NK-92 (cell line): Measurements from ENCODE around the gene ANXA9.
A peak's percentile ranks its signal among the peaks of the same experiment; 100 is the strongest.

Source experiments
- DNase-seq: peaks from one replicate; lab custom pipeline; 2025; ENCODE audit not compliant: unreplicated experiment; lab: John Stamatoyannopoulos, UW

Gene ANXA9

DNA sequence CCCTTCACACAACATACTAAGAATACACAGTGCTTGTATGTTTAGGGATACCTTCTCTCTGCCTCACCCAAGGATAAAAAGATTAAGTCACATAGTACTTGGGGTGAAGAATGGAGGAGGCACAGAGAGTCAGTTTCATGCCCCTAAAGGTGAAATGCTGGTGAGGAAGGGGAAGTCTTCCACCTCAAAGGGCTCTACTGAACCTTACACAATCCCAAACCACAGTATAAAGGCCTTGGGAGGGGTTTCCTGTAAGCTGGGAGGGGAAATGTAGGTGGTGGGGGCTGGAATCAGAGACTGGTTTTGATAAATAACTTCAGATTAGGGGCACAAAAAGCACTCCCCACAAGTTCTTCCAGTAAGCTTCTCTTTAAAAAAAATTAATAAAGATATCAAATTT lies 21.1 kb downstream of the ANXA9 start:
- DNase-seq = no peak

DNA sequence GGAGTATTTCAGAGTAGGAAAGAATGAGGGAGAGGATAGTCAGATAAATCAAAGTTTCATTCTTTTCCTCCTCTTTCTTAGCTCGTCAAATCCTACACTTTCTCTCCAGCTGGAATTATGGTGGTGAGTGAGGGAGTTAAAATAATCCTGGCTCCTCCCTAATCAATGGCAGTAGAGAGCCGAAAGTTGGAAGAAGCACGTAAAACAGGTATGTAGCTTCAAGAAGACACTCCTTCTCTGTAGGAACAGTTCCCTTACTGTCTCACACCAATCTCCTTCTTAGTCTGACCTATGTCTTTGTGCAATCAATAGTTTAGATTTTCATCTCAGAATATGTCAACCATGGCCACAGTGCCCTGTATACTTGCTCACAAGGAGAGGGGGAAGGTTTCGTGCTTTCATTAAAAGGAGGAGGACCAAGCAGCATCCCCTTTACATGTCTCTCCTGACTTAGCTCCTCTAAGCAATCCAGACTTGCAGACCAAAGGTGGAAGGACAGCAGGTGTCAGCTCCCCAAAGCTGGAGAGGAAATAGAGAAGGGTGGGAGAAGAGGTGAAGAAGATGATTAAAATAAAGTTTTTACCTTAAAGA lies 23.7 kb downstream of the ANXA9 start:
- no peak for DNase-seq

DNA sequence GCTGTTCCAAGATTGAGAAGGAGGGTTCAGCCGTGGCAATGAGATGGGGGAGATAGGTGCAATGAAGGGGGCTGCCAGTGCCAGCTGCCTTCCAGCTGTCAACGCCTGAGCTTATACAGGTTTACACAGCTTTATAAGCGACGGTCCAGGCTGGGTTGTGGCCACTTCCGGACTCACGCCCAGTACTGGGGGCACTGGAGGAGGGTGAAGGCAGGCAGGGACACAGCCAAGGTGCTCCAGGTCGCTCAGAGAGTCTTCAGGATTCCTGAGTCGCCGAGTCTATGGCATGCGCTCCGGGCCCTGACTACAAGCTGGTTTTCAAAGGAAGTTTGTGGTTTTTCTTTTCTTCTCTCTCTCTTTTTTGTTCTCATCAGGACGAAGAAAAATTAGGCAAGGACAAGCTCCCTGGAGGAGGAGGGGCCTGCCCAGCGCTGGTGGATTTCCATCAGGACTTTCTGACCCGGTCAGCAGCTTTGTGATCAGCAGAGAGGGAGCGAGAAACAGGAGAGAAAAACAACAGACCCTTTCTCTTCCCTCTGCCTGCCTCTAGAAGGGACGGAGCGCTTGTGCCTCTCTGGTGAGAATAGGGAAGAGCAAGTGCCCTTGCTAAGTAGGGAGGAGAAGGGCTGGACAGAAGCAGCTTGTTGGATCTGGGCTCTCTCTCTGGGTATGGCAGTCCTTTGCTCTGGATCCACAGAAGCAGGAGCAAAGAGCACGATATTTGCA lies 24.4 kb downstream of the ANXA9 start, which contains the start of gene MINDY1:
MINDY1 (minus strand) TSS at position 576 of the 726 bp plus-strand sequence. CDS start 4,285 bp downstream, outside the sequence.
- DNase-seq = no peak

DNA sequence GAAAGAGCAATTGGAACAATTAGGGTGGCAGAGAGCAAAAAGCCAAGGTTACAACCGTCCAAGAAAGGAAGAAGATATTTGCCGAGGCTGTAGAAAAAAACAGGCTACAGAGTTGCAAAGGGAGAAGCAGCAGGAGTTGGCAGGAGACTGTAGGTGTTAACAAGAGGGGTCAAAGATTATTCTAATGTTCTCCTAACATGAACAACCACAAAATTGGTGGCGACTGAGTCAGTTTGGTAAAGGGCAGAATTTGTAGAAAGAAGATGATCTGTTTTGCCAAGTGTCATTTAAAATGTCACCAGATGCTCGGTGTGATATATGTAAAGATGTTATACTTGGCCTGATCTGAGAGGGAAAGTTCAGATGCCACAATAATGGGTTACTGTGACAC lies 25.8 kb downstream of the ANXA9 start:
- DNase-seq = no peak

DNA sequence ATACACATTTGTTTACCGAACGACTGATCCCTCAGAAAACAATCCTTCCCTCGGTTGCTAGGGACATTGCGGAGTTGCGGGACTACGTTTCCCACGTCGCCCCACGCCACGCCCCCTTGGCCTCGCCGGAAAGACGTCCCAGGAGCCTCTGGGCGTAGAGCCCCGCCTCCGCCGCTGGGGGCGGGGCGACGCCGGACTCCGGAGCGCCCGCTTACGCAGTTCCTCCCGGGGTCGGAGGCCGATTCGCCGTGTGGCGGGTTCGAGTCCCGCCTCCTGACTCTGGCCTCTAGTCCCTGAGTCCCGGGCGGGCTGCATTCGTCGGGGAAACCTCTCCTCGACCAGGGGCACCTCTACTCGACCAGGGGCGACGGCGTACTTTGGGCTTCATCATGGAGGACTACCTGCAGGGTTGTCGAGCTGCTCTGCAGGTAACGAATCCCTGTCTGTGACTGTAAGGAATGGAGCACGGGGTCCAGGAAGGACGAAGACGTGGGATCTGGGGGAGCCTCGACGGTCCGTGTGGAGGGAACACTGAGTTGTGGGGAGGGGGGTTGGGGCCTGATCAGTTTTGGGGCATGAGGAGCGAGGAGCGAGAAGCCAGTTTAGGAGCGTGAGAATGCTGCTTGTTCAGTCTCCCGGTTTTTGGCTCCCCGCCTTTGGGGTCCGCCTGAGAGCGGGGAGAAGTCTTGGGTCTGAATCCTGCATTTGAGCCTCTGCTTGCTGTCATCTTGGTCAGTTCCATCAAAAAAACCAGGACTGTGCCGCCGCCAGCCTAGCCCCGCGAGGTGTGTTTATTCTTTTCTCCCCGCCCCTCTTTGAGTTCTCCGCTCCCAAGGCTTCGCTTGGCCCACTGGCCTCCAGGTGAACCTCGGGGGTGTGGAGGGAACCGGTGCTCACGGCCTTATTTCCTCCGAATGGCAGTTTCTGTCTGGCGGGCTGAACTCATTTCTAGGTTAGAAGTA lies 26.4 kb downstream of the ANXA9 start, which contains the start of gene PRUNE1:
PRUNE1 (plus strand) TSS at position 206 of the 962 bp plus-strand sequence; CDS start at position 390, 184 bp downstream.
- peak; percentile 47 for DNase-seq

DNA sequence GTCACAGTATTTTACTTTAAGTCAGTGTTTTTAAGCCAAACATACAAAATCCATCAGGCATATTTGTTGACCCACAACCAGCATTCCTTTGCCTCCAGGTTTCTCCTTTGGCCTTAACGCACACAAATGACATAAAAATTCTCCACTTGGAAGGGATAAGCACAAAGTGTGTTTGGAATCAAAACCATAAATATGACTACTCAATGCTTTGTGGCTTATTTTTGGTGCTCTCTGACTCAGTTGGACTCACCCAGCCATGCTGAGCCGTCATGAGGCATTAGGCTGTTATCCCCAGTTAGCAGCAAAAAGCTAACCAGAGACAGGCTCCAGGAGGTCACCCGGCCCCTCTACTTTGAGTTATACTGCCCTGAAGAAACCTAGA lies 27.1 kb downstream of the ANXA9 start:
- no peak for DNase-seq

DNA sequence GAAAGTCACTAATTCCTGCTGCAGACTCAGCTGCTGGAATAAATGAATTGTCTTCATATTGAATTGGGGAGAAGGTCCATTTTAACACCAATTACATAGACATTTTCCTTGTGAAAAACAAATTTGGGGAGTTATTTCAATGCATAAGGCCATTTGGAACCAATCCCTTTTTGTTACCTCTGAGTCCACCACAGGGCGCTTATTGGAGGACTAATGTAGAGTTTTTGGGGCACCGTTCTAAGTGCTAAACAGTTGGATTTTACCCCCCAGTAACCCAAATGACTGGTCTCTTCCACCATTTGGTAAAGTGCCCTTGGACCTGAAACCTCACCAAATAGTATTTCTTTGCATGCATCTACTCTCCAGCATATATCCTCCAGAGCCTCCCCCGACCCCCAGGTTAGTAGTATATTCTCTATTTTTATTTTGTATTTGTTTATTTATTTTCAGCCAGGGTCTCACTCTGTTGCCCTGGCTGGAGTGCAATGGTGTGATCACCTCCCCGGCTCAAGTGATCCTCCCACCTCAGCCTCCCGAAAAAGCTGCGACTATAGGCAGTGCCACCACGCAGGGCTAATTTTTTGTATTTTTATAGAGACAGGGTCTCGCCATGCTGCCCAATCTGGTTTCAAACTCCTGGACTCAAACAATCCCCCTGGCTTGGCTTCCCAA lies 27.7 kb downstream of the ANXA9 start:
- DNase-seq = no peak

DNA sequence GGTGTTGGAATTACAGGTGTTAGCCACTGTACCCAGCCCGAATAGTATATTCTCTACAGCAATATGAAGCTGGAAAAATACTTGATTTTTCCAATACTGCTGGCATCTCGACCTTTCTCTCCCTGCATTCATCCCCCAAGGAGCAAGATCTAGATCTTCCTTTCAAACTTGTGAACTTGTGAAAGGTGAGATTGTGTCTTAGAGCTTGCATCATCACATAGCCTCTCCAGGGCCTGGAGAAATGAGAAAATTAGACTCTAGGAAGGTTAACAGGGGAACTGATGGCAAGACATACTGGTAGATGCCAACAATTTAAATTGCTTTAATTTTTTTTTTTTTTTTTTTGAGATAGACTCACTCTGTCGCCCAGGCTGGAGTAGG lies 28.2 kb downstream of the ANXA9 start:
- no peak for DNase-seq

DNA sequence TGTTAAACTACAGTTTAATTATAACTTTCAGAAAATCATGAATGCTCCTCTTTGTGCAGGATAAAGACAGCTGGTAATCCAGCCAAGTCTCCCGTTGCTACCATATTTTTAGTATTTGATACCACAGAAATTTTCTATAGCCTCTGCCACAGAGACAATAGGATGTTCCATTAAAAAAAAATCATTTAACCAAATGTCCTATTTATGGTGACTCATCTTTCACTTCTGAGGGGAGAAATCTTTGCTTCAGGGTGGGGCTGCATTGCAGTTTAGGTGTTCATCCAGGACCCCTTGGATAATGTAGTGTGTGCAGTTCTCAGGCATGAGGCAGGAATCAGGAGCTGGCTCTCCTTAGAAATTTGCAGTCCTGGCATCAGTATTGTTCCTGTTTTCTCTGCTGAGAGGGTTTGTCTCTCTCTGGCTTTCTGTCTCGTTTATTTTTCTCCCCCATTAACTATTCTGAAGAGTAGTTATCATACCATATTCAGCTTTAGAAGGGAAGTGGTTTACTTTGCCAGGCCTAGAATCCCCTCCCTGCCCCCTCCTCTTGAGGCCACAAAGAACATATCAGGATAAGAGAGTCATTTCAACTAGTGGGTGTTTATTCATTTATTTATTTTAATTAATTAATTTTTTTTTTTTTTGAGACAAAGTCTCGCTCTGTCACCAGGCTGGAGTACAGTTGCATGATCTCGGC lies 29.2 kb downstream of the ANXA9 start:
- DNase-seq = no peak

DNA sequence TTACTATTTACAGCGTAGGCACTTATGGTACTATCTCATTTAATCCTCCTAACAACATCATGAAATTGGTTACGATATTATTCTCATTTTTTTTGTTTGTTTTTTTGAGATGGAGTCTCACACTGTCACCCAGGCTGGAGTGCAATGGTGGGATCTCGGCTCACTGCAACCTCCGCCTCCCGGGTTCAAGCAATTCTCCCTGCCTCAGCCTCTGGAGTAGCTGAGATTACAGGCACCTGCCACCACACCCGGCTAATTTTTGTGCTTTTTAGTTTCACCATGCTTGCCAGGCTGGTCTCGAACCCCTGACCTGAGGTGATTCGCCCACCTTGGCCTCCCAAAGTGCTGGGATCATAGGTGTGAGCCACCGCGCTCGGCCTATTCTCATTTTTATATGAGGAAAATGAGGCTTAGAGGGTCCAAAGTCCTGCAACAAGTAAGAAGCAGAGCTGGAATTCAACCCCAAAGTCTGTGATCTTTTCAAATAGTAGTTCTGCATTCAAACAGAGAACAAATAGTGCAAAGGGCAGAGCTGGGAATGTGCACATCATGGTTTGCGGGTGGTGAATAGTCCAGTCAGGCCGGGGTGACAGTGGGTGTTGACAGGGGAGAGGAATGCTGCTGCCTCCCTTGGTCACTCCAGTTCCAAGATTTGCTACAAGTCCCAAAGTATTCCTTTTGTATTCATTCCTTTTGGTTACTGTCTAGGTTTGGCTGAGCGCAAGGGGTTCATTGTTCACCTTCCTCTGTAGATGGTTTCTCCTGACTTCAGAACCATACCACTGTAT lies 30.8 kb downstream of the ANXA9 start:
- no peak for DNase-seq

DNA sequence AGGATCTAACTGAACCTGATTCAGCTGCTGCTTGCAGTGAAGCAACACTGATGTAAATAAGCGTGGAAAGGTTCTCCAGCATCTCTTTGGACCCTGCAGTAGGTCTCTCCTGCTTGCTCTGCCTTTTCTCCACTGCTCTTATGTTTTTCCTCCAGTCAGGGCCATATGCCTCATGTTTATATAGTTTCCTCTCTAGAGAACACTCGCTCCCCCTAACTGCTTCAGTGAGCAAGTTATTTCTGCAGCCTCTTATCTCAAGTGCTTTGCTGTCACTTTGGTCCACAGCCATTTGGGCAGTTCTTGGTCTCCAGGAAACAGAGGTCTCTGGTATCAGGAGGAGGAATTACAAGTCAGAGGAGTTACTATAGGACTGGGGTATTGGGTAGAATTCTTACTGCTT lies 31.4 kb downstream of the ANXA9 start:
- DNase-seq = no peak

DNA sequence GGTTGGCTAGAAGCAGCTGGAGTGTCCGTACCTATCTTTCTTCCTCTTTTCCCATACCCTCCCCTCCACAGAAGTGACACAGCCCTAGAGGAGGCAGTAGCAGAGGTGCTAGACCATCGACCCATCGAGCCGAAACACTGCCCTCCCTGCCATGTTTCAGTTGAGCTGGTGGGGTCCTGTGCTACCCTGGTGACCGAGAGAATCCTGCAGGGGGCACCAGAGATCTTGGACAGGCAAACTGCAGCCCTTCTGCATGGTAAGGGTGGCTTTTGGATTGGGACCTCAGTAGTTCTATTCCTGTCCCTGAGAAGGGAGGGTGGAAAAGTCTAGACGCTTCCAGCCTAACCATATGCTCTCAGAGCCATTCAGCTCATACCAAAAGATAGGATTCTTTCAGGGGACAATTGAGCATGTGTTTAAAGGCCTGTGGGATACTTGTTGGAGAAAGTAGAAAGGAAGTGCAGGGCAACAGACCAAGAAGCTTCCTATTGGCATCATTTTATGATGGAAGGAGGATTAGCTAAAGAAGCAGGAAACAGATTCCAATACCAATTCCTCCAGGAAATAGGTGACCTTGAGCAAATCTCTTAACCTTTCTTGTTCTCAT lies 42.6 kb downstream of the ANXA9 start:
- peak; percentile 18 for DNase-seq

DNA sequence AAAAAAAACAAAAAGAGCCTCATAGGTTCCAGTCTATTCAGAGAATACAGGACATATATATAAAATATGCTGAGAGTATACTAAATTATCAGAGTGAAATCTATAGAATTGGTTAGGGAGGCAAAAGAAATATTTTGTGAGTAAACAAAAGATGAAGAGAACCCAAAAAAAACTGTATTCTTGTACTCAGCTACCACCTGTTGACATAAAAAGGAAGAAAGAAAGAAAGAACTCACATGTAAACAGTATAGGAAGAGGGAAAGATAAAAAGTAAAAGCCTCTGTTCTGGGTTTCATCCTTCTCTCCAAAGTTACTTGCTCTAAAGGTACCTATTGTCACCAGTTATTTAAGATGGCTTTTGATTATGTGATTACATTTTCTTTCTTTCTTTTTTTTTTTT lies 44.4 kb downstream of the ANXA9 start:
- DNase-seq = no peak

DNA sequence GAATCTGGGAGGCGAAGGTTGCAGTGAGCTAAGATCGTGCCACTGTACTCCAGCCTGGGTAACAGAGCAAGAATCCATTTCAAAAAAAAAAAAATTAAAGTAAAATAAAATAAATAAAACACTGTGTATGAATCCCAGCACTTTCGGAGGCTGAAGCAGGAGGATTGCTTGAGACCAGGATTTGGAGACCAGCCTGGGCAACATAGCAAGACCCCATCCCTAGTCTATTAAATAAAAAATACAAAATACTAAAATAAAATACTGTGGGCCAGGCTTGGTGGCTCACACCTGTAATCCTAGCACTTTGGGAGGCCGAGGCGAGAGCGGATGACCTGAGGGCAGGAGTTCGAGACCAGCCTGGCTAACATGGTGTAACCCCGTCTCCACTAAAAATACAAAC lies 50.1 kb downstream of the ANXA9 start:
- DNase-seq = no peak

DNA sequence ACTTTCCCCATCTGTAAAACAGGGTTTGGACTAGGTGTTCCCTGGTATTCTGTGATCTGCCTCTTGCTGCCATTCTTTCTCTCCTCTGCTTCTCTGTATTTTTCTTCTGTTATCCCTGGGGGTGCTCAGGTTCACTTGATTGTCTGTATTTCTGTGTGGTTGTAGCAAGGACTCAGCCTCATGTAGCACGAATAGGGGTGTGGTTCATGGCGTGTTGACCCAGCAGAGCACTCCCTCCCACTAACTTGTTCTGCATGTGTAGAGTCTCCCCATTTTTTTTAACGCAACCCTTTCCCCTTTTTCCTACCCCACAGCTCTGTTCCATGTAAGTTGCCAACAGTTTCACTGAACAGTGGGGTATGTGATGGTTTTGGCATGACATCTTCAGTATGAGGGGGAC lies 53.1 kb downstream of the ANXA9 start:
- DNase-seq = no peak

DNA sequence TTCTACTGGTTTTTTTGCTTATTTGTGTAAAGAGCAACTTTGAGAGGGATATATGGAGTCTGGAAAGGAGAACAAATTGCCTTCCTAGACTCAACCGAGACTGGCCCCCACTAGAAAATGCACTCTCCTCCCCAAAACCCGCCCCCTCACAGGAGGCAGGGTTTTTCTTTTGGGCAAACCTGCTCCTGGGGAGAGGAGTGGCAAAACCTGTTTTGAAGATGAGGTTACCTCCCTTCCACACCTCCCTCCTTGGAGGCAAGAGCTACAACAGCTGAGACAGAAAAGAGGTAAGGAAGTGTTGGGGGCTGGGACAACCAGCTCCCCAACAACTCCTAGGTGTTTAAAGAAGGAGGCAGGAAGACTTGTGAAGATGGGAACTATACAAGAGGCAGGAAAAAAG lies 54.3 kb downstream of the ANXA9 start, which contains the start of gene BNIPL:
BNIPL (plus strand) TSS at position 231 of the 400 bp plus-strand sequence; CDS start at position 371, 140 bp downstream.
- no peak for DNase-seq

DNA sequence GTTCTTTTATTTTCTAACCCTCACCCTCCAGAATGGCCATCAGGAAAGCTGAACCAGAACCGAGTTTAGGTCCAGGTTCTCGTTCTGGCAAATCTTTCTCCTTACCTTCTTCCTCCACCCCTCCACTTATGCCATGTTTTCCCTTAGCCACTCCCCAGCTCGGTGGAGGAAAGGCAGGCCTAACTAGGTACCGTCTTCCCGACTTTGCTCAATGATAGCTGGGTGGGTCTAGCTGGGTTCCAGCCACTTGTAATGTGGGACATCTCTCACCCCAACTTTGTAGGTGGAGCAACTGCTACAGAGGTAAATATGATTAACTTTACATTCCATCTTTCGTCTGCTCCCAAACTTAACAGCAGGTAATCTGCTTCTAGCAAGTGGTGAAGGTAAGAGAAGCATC lies 54.9 kb downstream of the ANXA9 start:
- DNase-seq = no peak

DNA sequence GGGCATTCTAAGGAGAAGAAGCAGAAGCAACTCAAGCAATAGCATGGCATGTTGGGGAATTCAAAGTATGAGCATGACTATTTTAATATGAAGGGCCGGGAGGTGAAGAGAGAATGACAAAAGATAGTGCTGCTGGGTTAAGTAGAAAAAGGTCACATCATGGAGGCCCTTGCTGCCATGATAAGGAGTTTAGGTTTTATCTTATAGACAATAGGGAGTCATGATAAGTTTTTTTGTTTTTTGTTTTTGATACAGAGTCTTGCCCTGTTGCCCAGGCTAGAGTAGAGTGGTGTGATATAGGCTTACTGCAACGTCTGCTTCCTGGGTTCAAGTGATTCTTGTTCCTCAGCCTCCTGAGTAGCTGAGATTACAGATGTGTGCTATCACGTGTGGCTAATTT lies 57.4 kb downstream of the ANXA9 start:
- no peak for DNase-seq

DNA sequence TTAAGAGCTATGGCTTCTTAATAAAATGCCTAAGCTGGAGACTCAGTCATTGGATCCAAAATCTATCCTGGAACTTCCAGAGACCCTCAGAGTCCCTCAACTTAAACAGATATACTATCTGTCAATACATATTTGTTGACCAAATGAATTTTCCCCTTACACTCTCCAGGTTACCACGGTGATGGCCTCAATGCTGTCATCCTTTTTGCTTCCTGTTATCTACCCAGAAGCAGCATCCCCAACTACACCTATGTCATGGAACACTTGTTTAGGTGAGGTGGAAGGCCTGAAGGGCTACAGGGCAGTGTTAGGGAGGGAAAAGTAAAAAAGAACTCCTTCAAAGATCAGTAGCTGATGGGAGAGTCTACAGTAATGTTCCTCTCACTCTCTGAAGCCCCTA lies 61.1 kb downstream of the ANXA9 start:
- no peak for DNase-seq
